HL-60/S4 treated with retinoic acid at 250 ng/mL for 4 days and 3 days (cell line): Measurements from ENCODE around the gene RIPK1.
"Not testable (repeated sequence)": the region's sequence is repeated elsewhere in the genome, so short reads cannot be mapped to it uniquely, and the experiment has no call there.

Experiments used
- in situ Hi-C: fragments of 300-500 bp; cut with MboI; formaldehyde crosslinking; loops from 2 replicates; pipeline ENCODE4 v1.7.0; 2022; ENCODE audit warnings: low sequenced_read_pairs

RIPK1 gene

GRCh38 chr6:3156184-3157130 is 88.2 kb downstream of the RIPK1 start:
- in situ Hi-C loops = not testable (repeated sequence)

DNA sequence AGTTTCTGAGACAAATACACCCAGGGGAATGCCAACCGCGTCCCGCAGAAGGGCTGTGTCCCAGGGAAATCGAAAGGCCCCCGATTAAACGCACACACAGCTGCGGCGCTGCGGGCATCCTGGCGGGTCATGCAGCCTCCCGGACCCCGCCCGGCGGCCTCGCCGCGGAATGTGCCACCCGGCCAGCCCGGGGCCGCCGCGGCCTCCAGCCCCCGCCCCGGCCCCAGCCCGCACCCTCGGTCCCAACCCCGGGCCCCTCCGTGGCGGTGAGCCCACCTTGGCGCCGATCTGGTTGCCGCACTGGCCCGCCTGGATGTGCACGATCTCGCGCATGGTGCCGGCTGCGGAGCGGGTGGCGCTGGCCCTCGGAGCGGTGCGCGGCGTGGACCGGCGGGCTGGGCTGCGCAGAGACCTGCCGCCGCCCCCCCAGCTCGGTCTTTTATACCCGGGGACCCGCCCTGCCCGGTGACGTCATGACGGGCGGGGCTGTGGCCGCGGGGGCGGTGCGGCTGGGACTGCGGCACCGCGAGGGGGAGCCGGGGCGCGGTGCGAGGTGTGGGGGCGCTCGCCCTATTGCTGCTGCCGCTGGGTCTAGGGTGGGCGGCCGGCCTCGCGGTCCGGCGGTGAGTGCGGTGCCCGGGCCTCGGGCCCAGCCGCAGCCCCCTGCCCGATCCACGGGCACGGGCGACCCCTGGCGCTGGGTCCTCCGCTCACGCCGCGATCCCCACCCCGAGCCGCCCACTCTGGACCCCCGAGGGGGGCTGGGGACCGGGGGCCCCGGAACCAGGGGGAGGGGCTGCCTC is 89.0 kb downstream of the RIPK1 start, which contains the start of gene TUBB2A:
TSS of gene TUBB2A (minus strand) at position 414 of the 803 bp plus-strand sequence. CDS start at position 333, 81 bp downstream.
- in situ Hi-C loops = no loop called here

DNA sequence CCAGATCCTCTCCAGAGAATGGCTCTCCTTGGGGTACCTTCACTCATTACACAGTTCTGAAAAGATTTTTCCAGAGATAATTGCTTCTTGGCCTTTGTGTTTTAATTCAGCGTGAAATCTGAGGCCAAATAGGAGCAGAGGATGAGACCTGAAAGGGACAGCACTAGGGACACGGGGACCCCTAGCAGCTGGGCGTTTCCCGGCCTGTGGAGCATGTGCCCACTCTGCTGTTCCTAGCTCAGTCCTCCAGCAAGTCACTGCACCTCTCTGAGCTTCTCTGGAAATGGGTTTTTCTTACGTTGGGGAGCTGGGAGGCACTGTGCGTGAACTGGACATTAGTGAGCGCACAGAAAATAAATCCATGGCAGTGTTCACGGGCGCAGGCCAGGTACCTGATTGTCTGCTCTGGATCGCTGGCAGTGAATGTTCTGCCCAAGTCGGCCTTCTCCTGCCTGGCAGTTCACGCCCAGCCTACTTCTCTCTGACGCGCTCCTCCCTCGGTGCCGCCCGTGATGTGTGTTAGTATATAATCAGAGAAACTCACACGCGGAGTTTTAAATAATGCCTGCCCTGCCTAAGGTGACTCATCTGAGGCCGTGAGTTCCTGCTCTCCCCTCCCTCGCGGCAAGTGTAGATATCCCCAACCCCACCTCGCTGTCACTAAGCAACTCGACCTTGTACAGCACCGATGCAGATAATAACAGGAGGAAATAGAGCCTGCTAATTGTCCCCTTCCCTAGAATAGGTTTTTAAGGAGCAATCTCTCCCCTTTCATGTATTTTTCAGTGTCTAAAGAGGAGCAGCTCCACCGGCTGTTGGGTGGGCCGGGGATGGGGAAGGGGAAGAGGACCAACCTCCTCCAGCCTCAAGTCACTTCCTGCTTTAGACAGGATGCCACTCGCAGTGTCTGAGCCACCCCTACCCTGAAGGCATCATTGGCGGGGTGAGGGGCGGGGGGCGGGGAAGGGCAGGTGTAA is 91.8 kb downstream of the RIPK1 start:
- in situ Hi-C loops = no loop called here

GRCh38 chr6:3162067-3162497 is 93.8 kb downstream of the RIPK1 start:
- in situ Hi-C loops = no loop called here

DNA sequence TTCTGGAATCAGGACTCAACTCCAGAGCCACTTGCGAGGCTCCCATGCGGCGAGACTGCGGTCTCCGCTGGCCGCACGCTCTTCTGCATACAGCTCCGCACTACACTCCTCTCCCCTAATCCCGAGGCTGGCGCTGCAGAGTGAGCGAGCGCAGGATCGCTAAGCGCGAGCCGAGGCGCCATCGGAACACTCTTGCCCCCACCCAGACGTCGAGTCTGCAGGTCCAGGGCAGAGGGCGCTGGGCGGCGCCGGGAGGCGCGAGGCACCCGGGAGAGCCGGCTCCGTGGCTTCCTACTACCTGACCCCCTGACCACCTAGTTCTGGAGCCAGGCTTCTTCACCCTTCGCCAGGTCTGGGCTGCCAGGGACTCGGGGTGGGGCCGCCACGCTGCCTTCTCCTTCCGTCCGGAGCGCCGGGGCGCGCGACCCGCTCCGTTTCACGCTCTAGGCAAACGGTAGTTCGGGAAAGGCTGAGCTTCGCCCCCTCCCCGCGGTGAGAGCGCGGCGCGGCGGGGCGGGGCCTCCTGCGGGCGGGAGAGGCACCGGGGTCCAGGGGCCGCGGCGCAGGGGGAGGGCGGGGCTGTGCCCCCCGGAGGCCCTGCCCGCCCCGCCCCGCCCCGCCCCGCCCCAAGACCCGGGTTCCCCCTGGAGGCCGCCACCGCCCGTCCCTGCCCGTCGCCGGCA is 94.4 kb downstream of the RIPK1 start:
- in situ Hi-C loops = no loop called here

GRCh38 chr6:3163248-3163594 is 94.9 kb downstream of the RIPK1 start:
- in situ Hi-C loops = no loop called here

GRCh38 chr6:3164388-3164787 is 96.1 kb downstream of the RIPK1 start:
- in situ Hi-C loops = no loop called here
